Tibial nerve (tissue), 4 donors: ENCODE measurements around the gene CEP126. TPM values are rescaled to one million over a fixed set of nuclear protein-coding genes. Genes with fewer than 3 reads are reported as not detected.

ENCODE experiments used
- DNase-seq, 2 donors: peaks; one replicate each; pipeline ENCODE4 v3.0.0-alpha.2; 2019; ENCODE audit warnings: low spot score in 2 of 2
- H3K27ac ChIP-seq, 4 donors: fragments of 200-600 bp; sonication (generic) in 3 of 4; one replicate each; pipeline ENCODE4 v1.5.1; 2017 to 2019; ENCODE audit warnings: mild to moderate bottlenecking in 1 of 4
- H3K27me3 ChIP-seq, 2 donors: fragments of 200-600 bp; sonication (generic) in 1 of 2; one replicate each; pipeline versions ENCODE4 v1.5.1 to v1.6.0; 2017 to 2019
- H3K36me3 ChIP-seq, 3 donors: fragments of 200-600 bp; sonication (generic); one replicate each; pipeline ENCODE4 v1.5.1; 2018 to 2019
- H3K4me1 ChIP-seq, 4 donors: fragments of 200-600 bp; sonication (generic) in 3 of 4; one replicate each; pipeline ENCODE4 v1.5.1; 2017 to 2019
- H3K4me3 ChIP-seq, 4 donors: fragments of 200-600 bp; sonication (generic) in 3 of 4; one replicate each; pipeline ENCODE4 v1.5.1; 2017 to 2019; ENCODE audit warnings: mild to moderate bottlenecking in 1 of 4, moderate library complexity in 1 of 4
- H3K9me3 ChIP-seq, 4 donors: fragments of 200-600 bp; sonication (generic) in 3 of 4; one replicate each; pipeline ENCODE4 v1.5.1; 2017 to 2019
- EP300 ChIP-seq, 2 donors: sonication (generic); formaldehyde crosslinking; IDR thresholded peaks; one replicate each; pipeline ENCODE4 v1.6.1; 2017; ENCODE audit warnings: antibody characterized with exemption in 2 of 2, mild to moderate bottlenecking in 1 of 2
- POLR2A ChIP-seq, 2 donors: fragments of 450-650 bp; IDR thresholded peaks; one replicate each; pipeline ENCODE4 v1.6.1; 2017; ENCODE audit warnings: antibody characterized with exemption in 2 of 2, mild to moderate bottlenecking in 2 of 2, moderate library complexity in 2 of 2
- WGBS, 2 donors: methylation state at CpG; one replicate each; pipeline ENCODE4 v1.1.5; 2018; 5-methylcytosine and 5-hydroxymethylcytosine counted together
- total RNA-seq, 4 donors: library from RNA; depleted of rRNA; stranded (reverse); fragments of >200 nt; gene quantifications; one replicate each; pipeline ENCODE4 v1.1.0, GENCODE V29; 2016
- TF ChIP-seq, protein P1 (sequence below), 5 experiments: fragments of 200-600 bp in 3 of 5; fragments of 450-650 bp in 2 of 5; sonication (generic) in 3 of 5; IDR thresholded peaks; one replicate each; pipeline ENCODE4 v1.5.1; 2016 to 2019; ENCODE audit warnings: antibody characterized with exemption in 5 of 5, mild to moderate bottlenecking in 3 of 5, moderate library complexity in 2 of 5

Gene CEP126
- total RNA-seq, 4 donors from 2014 or later, result 6.6 to 10.7 (median 8.3) TPM

DNA sequence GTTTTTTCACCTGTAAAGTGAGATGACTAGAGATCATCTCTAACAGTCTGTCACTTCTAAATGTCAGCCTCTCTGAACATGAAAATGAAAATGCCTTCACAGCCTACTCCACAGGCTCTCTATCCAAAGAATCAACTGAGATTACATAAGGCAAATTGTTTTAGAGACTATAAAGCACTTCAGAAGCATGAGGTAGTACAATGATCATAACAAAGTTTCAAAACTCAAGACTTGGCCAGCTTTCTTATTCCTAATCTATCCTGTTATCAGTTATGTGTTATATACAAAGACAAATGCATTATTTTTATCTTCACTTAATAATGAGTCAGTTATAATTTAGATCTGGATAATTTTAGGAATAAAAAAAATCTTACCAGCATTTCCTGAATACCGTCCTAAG lies 20.3 kb upstream of the CEP126 start:
- Histone ChIP-seq H3K27ac (no peak overlapping the region), H3K4me3 (no peak overlapping the region), H3K27me3 (no peaks in the 10 kb centered on the region), H3K9me3 (no peaks in the 10 kb centered on the region), H3K4me1 (no peaks in the 10 kb centered on the region), H3K36me3 (no peaks in the 10 kb centered on the region)
- TF ChIP-seq, protein P1, sequence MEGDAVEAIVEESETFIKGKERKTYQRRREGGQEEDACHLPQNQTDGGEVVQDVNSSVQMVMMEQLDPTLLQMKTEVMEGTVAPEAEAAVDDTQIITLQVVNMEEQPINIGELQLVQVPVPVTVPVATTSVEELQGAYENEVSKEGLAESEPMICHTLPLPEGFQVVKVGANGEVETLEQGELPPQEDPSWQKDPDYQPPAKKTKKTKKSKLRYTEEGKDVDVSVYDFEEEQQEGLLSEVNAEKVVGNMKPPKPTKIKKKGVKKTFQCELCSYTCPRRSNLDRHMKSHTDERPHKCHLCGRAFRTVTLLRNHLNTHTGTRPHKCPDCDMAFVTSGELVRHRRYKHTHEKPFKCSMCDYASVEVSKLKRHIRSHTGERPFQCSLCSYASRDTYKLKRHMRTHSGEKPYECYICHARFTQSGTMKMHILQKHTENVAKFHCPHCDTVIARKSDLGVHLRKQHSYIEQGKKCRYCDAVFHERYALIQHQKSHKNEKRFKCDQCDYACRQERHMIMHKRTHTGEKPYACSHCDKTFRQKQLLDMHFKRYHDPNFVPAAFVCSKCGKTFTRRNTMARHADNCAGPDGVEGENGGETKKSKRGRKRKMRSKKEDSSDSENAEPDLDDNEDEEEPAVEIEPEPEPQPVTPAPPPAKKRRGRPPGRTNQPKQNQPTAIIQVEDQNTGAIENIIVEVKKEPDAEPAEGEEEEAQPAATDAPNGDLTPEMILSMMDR (IDR thresholded peaks at IDR 0.05), result no peak
- TF ChIP-seq EP300 (IDR thresholded peaks at IDR 0.05), result no peak
- no peak for TF ChIP-seq POLR2A (IDR thresholded peaks at IDR 0.05)
- no peak for DNase-seq
- 69 to 73% methylated on average over 1 of the region's 1 CpG for WGBS, 2 donors

DNA sequence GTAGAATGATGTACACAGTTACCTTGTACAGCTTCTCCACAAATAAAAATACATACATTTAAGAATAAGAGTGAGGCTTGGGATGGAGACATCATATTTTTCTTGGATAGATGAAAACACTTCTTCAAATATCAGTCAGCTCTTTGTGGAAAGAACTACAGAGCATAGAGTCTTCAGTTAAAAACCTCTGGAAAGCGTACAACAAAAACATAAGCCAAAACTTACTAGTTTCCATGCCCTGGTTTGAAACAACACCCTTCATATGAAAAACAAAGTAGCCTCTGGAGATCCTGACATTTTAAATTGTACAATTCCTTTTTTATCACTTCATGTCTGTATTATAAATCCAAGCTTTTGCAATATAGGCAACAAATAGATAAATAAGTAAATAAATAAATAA lies 7.0 kb upstream of the CEP126 start:
- Histone ChIP-seq H3K36me3 (no peaks in the 10 kb centered on the region), H3K4me3 (no peak overlapping the region), H3K27ac (peak overlapping the region in 1 of 4 donors; percentile 7), H3K27me3 (no peaks in the 10 kb centered on the region), H3K4me1 (peaks cover 0 to 12% (median 0%) of the 10 kb centered on the region in 4 donors), H3K9me3 (no peaks in the 10 kb centered on the region)
- WGBS, 2 donors, result 61 to 72% methylated on average over 1 of the region's 1 CpG
- no peak for TF ChIP-seq POLR2A (IDR thresholded peaks at IDR 0.05)
- no peak for TF ChIP-seq EP300 (IDR thresholded peaks at IDR 0.05)
- TF ChIP-seq, protein P1 (IDR thresholded peaks at IDR 0.05), result no peak
- no peak for DNase-seq

DNA sequence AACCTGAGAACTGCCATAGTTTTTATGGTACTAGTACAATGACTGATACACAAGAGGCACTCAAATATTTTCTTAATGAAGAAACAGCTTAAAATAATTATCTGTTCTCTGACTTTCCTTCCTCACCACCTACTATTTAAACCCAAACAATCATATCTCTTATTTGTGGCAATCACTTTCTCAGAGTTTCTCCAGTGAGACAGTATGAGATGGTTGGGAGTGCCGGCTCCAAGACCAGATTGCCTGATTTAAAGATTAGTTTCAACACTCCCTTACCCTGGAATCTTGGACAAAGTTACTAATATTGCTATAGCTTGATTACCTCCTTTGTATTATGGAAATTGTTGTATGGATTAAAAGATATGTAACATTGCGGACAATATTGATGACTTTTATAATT lies 5.7 kb upstream of the CEP126 start:
- TF ChIP-seq, protein P1 (IDR thresholded peaks at IDR 0.05), result no peak
- TF ChIP-seq POLR2A (IDR thresholded peaks at IDR 0.05), result no peak
- no peak for TF ChIP-seq EP300 (IDR thresholded peaks at IDR 0.05)

DNA sequence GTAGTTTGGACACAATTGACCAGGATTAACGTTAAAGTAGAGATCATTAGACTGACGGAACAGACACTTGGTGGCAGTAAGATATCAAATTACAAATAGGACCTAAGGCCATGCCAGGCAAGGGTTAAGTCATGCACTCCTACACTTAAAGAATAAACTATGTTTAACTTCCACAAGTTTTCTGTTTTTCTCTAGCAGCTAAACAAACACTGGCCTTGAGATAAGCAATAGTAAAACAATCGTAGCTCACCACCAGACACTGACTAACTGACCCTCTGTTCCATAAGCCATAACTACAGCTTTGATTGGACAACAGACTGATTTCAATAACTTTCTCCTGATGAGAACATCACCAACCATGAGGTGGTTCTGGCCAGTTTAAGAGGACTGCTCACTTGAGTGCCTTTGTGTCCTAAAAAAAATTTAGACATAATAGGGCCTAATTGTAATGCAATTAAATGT lies 2.0 kb upstream of the CEP126 start:
- H3K27me3 ChIP-seq, result no peaks in the 10 kb centered on the region
- WGBS, 2 donors, result 40 to 49% methylated on average over 3 of the region's 3 CpGs
- no peaks in the 10 kb centered on the region for H3K36me3 ChIP-seq
- TF ChIP-seq POLR2A (IDR thresholded peaks at IDR 0.05) (no peak), EP300 (IDR thresholded peaks at IDR 0.05) (no peak)
- TF ChIP-seq, protein P1 (IDR thresholded peaks at IDR 0.05), result no peak
- H3K4me3 ChIP-seq, result no peak overlapping the region
- DNase-seq, result no peak
- peak overlapping the region in 1 of 4 donors; percentile 94 for H3K27ac ChIP-seq
- no peaks in the 10 kb centered on the region for H3K9me3 ChIP-seq
- H3K4me1 ChIP-seq, result peaks cover 0 to 30% (median 11%) of the 10 kb centered on the region in 4 donors

More for the DNA sequence above, 5.7 kb upstream of the CEP126 start:
- H3K27ac ChIP-seq, result peak overlapping the region in 1 of 4 donors; percentile 57
- no peaks in the 10 kb centered on the region for H3K36me3 ChIP-seq
- no peak for DNase-seq
- WGBS, 2 donors, result 85 to 86% methylated on average over 2 of the region's 2 CpGs
- H3K27me3 ChIP-seq, result no peaks in the 10 kb centered on the region
- peaks cover 0 to 18% (median 2%) of the 10 kb centered on the region in 4 donors for H3K4me1 ChIP-seq
- H3K9me3 ChIP-seq, result no peaks in the 10 kb centered on the region
- H3K4me3 ChIP-seq, result no peak overlapping the region

DNA sequence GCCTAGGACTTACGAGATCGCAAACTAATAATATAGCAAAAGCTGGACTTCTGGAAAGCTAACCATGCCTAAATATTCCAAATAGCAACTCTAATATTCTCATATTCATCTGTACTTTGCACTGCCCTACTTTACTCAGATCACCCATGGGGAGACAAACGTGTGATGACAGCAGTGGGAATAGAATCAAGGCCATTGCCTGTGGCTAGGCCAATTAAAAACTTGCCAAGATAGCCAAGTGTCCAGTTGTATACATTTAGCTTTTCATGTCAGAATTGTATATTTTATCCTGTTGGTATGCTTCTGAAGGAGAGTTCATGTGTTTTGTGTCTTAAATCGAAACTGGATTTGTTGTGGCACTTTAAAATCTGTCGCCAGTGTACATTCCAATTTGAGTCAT lies 1.2 kb upstream of the CEP126 start:
- H3K4me3 ChIP-seq, result no peak overlapping the region
- no peaks in the 10 kb centered on the region for H3K27me3 ChIP-seq
- WGBS, 2 donors, result 74 to 78% methylated on average over 5 of the region's 5 CpGs
- peak overlapping the region in 3 of 4 donors; percentile 87 to 94 (median 91) for H3K27ac ChIP-seq
- no peaks in the 10 kb centered on the region for H3K9me3 ChIP-seq
- TF ChIP-seq EP300 (IDR thresholded peaks at IDR 0.05) (no peak), POLR2A (IDR thresholded peaks at IDR 0.05) (no peak)
- TF ChIP-seq, protein P1 (IDR thresholded peaks at IDR 0.05), result no peak
- H3K36me3 ChIP-seq, result no peaks in the 10 kb centered on the region
- no peak for DNase-seq
- peaks cover 0 to 24% (median 11%) of the 10 kb centered on the region in 4 donors for H3K4me1 ChIP-seq
